DMS114 treated with DMSO at 0.1 percent for 48 hours (cell line): ENCODE measurements around the gene FOXP2.
"Not testable (repeated sequence)": the region's sequence is repeated elsewhere in the genome, so short reads cannot be mapped to it uniquely, and the experiment has no call there.

ENCODE experiments used
- DNase-seq: peaks from one replicate; lab custom pipeline; 2025; ENCODE audit not compliant: unreplicated experiment; lab: John Stamatoyannopoulos, UW

Gene FOXP2

DNA sequence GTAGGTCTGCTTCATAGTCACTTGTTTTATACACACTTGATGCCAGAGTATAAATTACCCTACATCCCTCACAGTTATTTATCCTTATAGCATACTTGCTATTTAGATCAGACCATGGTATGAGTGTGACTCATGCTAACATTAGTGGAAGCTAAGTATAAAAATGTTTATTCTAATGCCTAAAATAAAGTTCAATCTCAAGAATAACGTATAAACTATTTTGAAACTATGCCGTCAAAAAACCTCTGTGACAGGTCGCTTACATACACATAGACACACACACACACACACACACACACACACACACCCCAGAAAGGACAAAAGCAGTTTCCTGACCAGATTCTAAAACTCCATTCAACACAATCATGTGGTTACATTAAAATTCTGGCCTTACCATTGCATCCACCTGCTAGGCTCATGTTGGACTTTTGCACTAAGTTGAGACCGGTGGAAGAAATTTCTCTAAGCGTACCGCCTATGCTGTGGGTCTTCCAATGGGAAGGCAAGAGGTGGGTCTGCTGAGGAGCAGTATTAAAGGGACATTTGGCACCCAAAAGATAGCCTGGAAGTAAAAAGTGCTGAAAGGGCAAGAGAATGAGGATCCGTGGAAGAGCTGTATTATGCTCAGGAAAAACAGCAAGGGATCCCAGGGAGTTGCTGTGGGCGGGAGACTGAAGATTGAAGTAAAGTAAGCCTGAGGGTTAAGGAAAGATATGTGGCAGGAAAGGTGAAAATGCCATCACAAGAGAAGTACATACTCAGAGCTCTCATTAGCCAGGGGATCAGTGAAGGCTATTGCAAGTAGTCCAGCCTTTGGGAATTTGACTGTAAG, 5.0 kb downstream of the FOXP2 start:
- no peak for DNase-seq

- peak; percentile 2 for DNase-seq
These were observed 8.2 kb downstream of the FOXP2 start for GRCh38 chr7:114422507-114423501.

GRCh38 chr7:114426382-114426781, 11.8 kb downstream of the FOXP2 start:
- DNase-seq, result no peak

- peak; percentile 33 for DNase-seq
These were observed 12.2 kb downstream of the FOXP2 start for GRCh38 chr7:114426824-114427223.

GRCh38 chr7:114428211-114428610, 13.6 kb downstream of the FOXP2 start:
- no peak for DNase-seq

GRCh38 chr7:114431189-114431588, 16.6 kb downstream of the FOXP2 start:
- no peak for DNase-seq

- DNase-seq, result no peak
These were observed 17.4 kb downstream of the FOXP2 start for GRCh38 chr7:114432061-114432460.

DNA sequence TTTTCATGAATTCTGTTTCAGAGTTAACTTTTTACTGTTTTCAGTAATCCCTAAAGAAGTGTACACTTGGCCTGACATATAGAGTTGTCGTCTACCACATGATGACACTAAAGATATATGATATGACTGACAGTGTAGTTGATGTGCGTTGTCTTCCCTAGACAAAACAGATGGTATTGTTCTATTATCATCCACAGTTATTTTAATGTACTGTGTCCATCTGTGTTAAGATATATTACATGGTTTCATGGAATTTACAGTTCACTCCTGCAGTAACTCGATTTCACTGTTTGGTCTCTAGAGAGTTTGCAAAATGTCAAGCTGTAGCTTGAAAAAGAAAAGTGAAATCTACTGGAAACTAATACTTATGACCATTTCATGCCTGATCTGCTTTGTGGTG, 18.1 kb downstream of the FOXP2 start:
- DNase-seq, result no peak

GRCh38 chr7:114439581-114439980, 25.0 kb downstream of the FOXP2 start:
- no peak for DNase-seq

- not testable (repeated sequence) for DNase-seq
These were observed 26.3 kb downstream of the FOXP2 start for GRCh38 chr7:114440927-114441326.

DNA sequence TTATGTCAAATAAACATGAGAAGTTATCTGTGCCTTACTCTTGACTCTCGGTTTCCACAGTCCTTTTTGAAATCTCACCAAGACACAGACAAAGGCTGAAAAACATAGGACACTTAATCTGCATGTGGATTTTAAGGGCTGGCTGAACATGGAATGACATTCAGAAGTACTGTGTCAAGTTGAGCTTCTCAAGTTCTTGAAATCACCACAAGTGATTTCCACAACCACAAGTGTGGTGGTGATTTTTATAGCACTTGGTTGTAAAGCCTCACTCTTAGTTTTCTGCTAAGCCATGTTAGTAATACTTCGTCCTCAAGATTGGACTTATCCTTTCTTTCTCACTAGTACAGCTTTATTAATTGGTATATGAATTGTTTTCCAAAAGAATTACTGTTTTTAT, 29.6 kb downstream of the FOXP2 start:
- DNase-seq, result no peak

- no peak for DNase-seq
These were observed 35.8 kb downstream of the FOXP2 start for GRCh38 chr7:114450431-114450830.

DNA sequence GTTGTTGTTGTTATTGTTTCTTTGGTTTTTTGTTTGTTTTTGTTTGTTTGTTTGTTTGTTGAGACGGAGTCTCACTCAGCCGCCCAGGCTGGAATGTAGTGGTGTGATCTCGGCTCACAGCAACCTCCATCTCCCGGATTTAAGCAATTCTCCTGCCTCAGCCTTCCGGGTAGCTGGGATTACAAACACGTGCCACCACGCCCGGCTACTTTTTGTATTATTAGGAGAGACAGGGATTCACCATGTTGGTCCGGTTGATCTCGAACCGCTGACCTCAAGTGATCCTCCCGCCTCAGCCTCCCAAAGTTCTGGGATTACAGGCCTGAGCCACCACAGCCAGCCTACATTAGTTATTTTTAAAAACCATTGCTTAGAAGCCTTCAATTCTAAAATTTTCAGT, 45.0 kb downstream of the FOXP2 start:
- DNase-seq, result no peak

- DNase-seq, result no peak
These were observed 45.4 kb downstream of the FOXP2 start for GRCh38 chr7:114460021-114460420.

DNA sequence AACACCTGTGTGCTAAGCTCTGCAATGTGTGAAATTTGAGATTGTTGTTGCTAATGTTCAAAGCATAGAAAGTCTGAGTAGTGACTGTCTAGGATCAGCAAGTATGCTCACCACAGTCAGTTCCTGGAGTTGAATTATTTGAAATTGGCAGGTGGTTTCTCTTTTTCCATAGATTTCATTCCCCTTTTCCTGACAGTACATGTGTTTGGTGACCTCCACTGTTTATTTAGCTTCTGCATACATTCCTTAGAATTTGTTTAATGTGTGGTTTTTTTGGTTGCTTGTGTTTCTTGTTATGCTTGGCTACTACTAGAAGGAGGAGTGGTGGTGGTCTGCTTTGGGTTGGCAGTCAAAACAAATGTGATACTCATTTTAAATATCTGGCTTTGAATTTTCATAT, 52.3 kb downstream of the FOXP2 start:
- no peak for DNase-seq

DNA sequence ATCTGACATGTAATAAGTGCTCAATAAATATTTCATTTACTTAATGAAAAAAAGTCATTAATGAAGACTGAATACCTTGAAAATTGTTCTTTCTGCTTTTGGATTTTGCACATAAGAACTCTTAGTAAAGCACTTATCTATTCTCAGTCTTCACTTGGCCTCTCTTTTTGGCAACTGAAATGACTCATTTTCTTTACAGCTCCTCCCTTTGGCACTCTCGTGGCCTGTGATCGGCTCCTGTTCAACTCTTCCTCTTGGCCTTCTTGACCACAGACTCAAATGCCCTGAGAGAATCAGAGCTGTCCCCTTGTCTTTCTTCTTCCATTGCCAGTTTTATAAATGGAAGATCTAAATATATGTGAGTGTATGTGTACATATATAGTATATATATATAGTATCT, 54.2 kb downstream of the FOXP2 start:
- DNase-seq, result no peak

DNA sequence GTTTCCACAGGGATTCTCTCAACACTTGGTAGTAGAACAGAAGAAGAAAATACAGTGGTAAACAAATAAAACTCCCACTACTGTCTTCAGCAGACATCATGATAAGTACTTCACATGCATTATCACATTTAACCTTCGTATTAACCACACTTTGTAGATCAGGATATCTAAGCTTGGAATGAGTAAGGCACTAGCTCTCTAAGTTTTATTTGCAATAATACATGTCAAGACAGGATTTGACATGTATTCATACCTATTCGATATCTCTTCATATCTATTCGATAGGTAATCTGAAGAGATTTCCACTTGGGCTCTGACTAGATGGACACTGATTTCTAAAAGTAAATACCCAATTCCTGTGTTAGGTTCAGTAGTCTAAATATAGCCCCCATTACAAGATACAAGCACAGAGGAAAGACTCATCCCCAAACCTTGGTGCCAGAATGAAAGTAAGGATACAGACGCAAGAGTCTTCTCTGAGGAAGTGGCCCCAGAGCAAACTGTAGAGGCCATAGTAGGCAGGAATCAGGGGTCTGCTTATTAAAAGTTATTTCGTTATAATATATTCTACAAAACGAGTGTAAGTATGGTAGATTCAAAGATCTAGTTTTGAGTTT, 58.4 kb downstream of the FOXP2 start:
- no peak for DNase-seq

- no peak for DNase-seq
These were observed 63.8 kb downstream of the FOXP2 start for GRCh38 chr7:114478384-114478783.

DNA sequence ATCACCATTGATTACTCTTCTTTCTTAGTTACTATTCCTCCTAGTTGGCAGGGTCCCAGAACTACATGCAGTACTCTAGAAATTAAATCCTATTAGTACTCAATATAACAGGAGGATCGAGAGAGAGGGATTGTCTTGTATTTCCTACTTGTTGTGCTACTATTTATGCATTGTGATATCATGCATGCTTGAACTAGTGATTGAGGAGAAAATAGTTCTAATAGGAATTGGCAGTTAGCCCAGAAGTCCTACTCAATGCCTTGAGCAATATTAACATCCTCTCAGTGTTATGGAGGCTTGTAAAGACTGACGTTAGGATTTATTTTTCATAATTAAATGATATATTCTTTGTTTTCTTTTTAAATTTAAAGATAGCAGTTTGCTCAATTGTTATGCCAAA, 67.4 kb downstream of the FOXP2 start:
- DNase-seq, result no peak

DNA sequence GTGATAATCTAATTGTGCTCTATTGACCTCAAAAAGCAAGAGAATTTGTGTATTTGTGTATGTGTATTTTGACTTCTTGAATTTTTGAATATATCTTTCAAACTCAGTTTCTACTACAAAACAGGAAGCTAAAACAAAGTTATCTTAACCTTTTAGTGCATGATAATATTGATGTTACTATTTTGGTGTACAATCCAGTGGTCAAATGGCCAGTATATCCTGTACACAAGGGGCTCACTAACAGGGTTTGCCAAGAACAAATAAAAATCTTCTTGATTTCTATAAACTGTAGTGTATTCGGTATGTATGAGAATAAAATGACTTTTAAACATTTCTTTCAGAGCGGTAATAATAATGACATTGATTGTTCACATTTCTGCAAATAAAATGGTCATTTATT, 69.6 kb downstream of the FOXP2 start:
- no peak for DNase-seq

DNA sequence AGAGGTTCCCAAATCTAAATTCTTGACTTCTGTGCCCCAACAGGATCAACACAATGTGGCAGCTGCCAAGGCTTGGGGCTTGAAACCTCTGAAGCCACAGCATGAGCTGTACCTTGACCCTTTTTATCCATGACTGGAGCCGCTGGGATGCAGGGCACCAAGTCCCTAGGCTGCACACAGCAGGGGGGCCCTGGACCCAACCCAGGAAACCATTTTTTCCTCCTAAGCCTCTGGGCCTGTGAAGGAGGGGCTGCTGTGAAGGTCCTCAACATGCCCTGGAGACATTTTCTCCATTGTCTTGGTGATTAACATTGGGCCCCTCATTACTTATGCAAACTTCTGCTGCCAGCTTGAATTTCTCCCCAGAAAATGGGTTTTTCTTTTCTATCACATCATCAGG, 72.6 kb downstream of the FOXP2 start:
- DNase-seq, result no peak

GRCh38 chr7:114488696-114489095, 74.1 kb downstream of the FOXP2 start:
- DNase-seq, result no peak
